Mesenchymal stem cell (in vitro differentiated cells and primary cell): ENCODE data around the gene CEP162.

Source experiments
- DNase-seq: peaks from one replicate; pipeline ENCODE4 v3.0.0-alpha.2; 2013
- H2AFZ ChIP-seq: one replicate; pipeline ENCODE4 v1.6.1; 2013; ENCODE audit warnings: low read depth, mild to moderate bottlenecking, control low read depth, inconsistent platforms, low read length, moderate library complexity
- H2AK5ac ChIP-seq: 2 replicates; pipeline ENCODE4 v1.6.1; 2013; ENCODE audit warnings: low read length, moderate library complexity, mild to moderate bottlenecking, inconsistent platforms; ENCODE audit not compliant: severe bottlenecking
- H2BK120ac ChIP-seq: one replicate; pipeline ENCODE4 v1.6.1; 2013; ENCODE audit warnings: low read depth, mild to moderate bottlenecking, inconsistent platforms, low read length, moderate library complexity
- H2BK12ac ChIP-seq, 2 experiments: one replicate each; pipeline ENCODE4 v1.6.1; 2013; ENCODE audit warnings: inconsistent platforms in 2 of 2, low read length in 2 of 2, mild to moderate bottlenecking in 2 of 2, moderate library complexity in 2 of 2, control low read depth in 1 of 2
- H2BK15ac ChIP-seq: one replicate; pipeline ENCODE4 v1.6.1; 2013; ENCODE audit warnings: mild to moderate bottlenecking, low read depth, inconsistent platforms; ENCODE audit not compliant: poor library complexity, severe bottlenecking
- H2BK5ac ChIP-seq: 2 replicates; pipeline ENCODE4 v1.6.1; 2013; ENCODE audit warnings: low read depth, mild to moderate bottlenecking, low read length, control low read depth, inconsistent platforms; ENCODE audit not compliant: poor library complexity, severe bottlenecking
- H3K14ac ChIP-seq, 2 experiments: one replicate each; pipeline ENCODE4 v1.6.1; 2013; ENCODE audit warnings: inconsistent platforms in 2 of 2, low read length in 2 of 2, control low read depth in 1 of 2, mild to moderate bottlenecking in 1 of 2, moderate library complexity in 1 of 2
- H3K18ac ChIP-seq, 2 experiments: one replicate each; pipeline ENCODE4 v1.6.1; 2013; ENCODE audit warnings: inconsistent platforms in 2 of 2, low read length in 2 of 2, control low read depth in 1 of 2, low read depth in 1 of 2, mild to moderate bottlenecking in 1 of 2
- H3K23ac ChIP-seq, 2 experiments: one replicate each; pipeline ENCODE4 v1.6.1; 2013; ENCODE audit warnings: inconsistent platforms in 2 of 2, low read length in 2 of 2, mild to moderate bottlenecking in 2 of 2, moderate library complexity in 2 of 2, control low read depth in 1 of 2
- H3K27ac ChIP-seq: 2 replicates; pipeline ENCODE4 v1.5.1; 2013; ENCODE audit warnings: mild to moderate bottlenecking, moderate library complexity, low read length, control low read depth, inconsistent platforms; ENCODE audit not compliant: poor library complexity, severe bottlenecking
- H3K27me3 ChIP-seq, 2 experiments: 2 replicates each; pipeline versions ENCODE4 v1.6.1 to v1.7.0; 2013; ENCODE audit warnings: low read length in 2 of 2, mild to moderate bottlenecking in 2 of 2, moderate library complexity in 2 of 2, control low read depth in 1 of 2, inconsistent platforms in 1 of 2; ENCODE audit not compliant: control insufficient read depth in 1 of 2, insufficient read depth in 1 of 2
- H3K36me3 ChIP-seq, 2 experiments: 2 replicates each; pipeline versions ENCODE4 v1.6.1 to v1.7.0; 2013; ENCODE audit warnings: low read length in 2 of 2, control low read depth in 1 of 2, inconsistent platforms in 1 of 2, low read depth in 1 of 2, mild to moderate bottlenecking in 1 of 2; ENCODE audit not compliant: insufficient read depth in 2 of 2, control insufficient read depth in 1 of 2
- H3K4ac ChIP-seq, 2 experiments: one replicate each; pipeline ENCODE4 v1.6.1; 2013; ENCODE audit warnings: inconsistent platforms in 2 of 2, low read length in 2 of 2, mild to moderate bottlenecking in 2 of 2, moderate library complexity in 2 of 2, control low read depth in 1 of 2, low read depth in 1 of 2
- H3K4me1 ChIP-seq: 2 replicates; pipeline ENCODE4 v1.6.1; 2013; ENCODE audit warnings: low read depth, low read length, control low read depth; ENCODE audit not compliant: control insufficient read depth, insufficient read depth
- H3K4me2 ChIP-seq: 2 replicates; pipeline ENCODE4 v1.6.1; 2013; ENCODE audit warnings: low read length, mild to moderate bottlenecking, inconsistent platforms; ENCODE audit not compliant: poor library complexity, severe bottlenecking
- H3K4me3 ChIP-seq, 2 experiments: 2 replicates each; pipeline versions ENCODE4 v1.5.1 to v1.7.0; 2013; ENCODE audit warnings: low read length in 2 of 2, mild to moderate bottlenecking in 2 of 2, control low read depth in 1 of 2, low read depth in 1 of 2; ENCODE audit not compliant: insufficient read depth in 1 of 2
- H3K79me1 ChIP-seq: replicated peaks from 2 replicates; pipeline ENCODE4 v1.6.1; 2013; ENCODE audit warnings: mild to moderate bottlenecking, control low read depth, low read length, inconsistent platforms; ENCODE audit not compliant: poor library complexity, severe bottlenecking
- H3K9ac ChIP-seq: 2 replicates; pipeline ENCODE4 v1.7.0; 2013; ENCODE audit warnings: mild to moderate bottlenecking, low read length, moderate library complexity
- H3K9me3 ChIP-seq: 2 replicates; pipeline ENCODE4 v1.7.0; 2013; ENCODE audit warnings: mild to moderate bottlenecking, low read length; ENCODE audit not compliant: control insufficient read depth
- H4K8ac ChIP-seq: one replicate; pipeline ENCODE4 v1.6.1; 2013; ENCODE audit warnings: inconsistent platforms, mild to moderate bottlenecking, low read length, moderate library complexity
- H4K91ac ChIP-seq: one replicate; pipeline ENCODE4 v1.6.1; 2013; ENCODE audit warnings: mild to moderate bottlenecking, low read length, inconsistent platforms
- WGBS: methylation state at CpG from one replicate; pipeline ENCODE4 v1.1.7; 2013; ENCODE audit warnings: mixed read lengths; 5-methylcytosine and 5-hydroxymethylcytosine counted together

The CEP162 gene

DNA sequence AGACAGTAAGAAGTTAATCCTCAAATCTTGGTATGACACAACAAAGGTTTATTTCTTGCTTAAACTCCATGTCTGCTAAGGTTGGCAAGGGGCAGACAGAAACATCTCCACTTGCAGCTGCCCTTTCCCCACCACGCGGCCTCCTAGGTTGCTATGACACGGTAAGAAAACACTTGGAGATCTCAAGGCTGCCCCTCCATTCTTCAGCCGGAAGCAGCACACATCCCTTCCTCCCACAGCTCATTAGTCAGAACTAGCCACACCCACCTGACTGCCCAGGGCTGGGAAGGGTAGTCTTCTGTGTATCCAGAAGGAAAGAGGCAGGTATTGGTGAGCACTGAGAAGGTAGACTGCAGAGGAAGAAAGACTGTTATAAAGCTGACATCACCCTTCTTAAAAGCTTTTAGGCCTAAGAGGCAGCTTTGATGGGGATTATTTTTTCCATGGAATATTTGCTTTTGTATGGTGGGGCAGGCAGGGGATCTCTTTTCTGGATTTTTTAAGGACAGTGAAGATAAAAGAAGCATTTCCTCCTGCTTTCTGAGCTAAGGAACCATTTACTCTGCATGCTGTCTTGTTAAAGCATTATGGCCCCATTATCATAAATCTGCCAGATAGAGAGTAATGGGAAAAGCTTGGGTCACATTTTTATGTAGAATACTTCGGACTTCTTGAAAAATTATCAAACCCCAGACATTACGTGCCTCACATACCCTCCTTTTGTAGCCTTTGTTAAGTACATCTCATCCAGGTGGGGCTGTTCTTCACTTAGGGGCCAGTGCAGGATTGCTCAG lies 152.3 kb downstream of the CEP162 start:
- Histone ChIP-seq H3K27ac (no peak overlapping the region), H3K18ac (no peak overlapping the region), H3K4me2 (no peak overlapping the region), H3K4me1 (no peaks in the 10 kb centered on the region), H2BK12ac (no peak overlapping the region), H3K36me3 (peaks cover 0 to 5% of the 10 kb centered on the region in 2 experiments), H3K27me3 (no peaks in the 10 kb centered on the region), H3K9ac (no peak overlapping the region), H2BK5ac (no peak overlapping the region), H3K4ac (no peak overlapping the region), H3K79me1 (no peaks in the 10 kb centered on the region), H2AK5ac (no peak overlapping the region), H3K4me3 (no peak overlapping the region), H3K9me3 (no peaks in the 10 kb centered on the region), H4K8ac (no peak overlapping the region), H3K14ac (no peak overlapping the region), H4K91ac (no peak overlapping the region), H2BK120ac (no peak overlapping the region), H3K23ac (no peak overlapping the region), H2AFZ (no peak overlapping the region), H2BK15ac (no peak overlapping the region)
- DNase-seq: no peak
- WGBS: 68% methylated on average over 3 of the region's 6 CpGs
